T-helper 17 cell (primary cell): ENCODE measurements around the gene RGS14. TPM values are rescaled to one million over a fixed set of nuclear protein-coding genes. Genes with fewer than 3 reads are reported as not detected.

Experiments used
- ATAC-seq: fragments of 150-1000 bp; cut with Tn5 transposase; 2 replicates; pipeline ENCODE4 v1.10.0; 2021; ENCODE audit warnings: mild to moderate bottlenecking, moderate library complexity
- DNase-seq, 3 donors: peaks; one replicate each; pipeline versions ENCODE4 v3.0.0 to v3.0.0-alpha.2; 2020 to 2021
- H3K9me3 ChIP-seq: one replicate; pipeline ENCODE4 v1.7.0; 2013; ENCODE audit warnings: low read length, mild to moderate bottlenecking; ENCODE audit not compliant: control insufficient read depth, poor library complexity, severe bottlenecking
- H3K27ac Mint-ChIP-seq: one replicate; pipeline ENCODE4 v1.8.0; 2022; ENCODE audit warnings: mild to moderate bottlenecking, moderate library complexity, mixed read lengths
- H3K27me3 Mint-ChIP-seq: one replicate; pipeline ENCODE4 v1.8.0; 2022; ENCODE audit warnings: mixed read lengths
- H3K36me3 Mint-ChIP-seq: one replicate; pipeline ENCODE4 v1.8.0; 2022; ENCODE audit warnings: low read depth, mixed read lengths
- H3K4me1 Mint-ChIP-seq: one replicate; pipeline ENCODE4 v1.8.0; 2022; ENCODE audit warnings: mild to moderate bottlenecking, mixed read lengths
- H3K4me3 Mint-ChIP-seq: one replicate; pipeline ENCODE4 v1.8.0; 2022; ENCODE audit warnings: mild to moderate bottlenecking, moderate library complexity, mixed read lengths
- total RNA-seq, 4 donors: library from RNA in 2 of 4; stranded (reverse) in 2 of 4; gene quantifications; one replicate each; pipeline ENCODE4 v1.2.3 and lab custom pipeline; 2022 to 2026

Gene RGS14
- total RNA-seq: 100 to 1,000 TPM in 1 of 2 donors, 10 to 100 TPM in 1; 76.7 to 110 TPM
- total RNA-seq (lab: John Stamatoyannopoulos, UW): 122 to 160 reads per million in 2 donors

- H3K4me3 Mint-ChIP-seq: peak within 1 kb of the TSS; percentile 96
- ATAC-seq (peak; percentile 94), DNase-seq (peak; percentile 35 to 60 (median 56))
- H3K36me3 Mint-ChIP-seq: peaks cover 8% of the 10 kb centered on the region
- H3K27me3 Mint-ChIP-seq: no peaks in the 10 kb centered on the region
- no peaks in the 10 kb centered on the region for H3K9me3 ChIP-seq
- peaks cover 51% of the 10 kb centered on the region for H3K4me1 Mint-ChIP-seq
- H3K27ac Mint-ChIP-seq: peak within 1 kb of the TSS; percentile 95
Measured at GRCh38 chr5:177357459-177358351, at the start of gene RGS14. Gene RGS14, plus strand, starts transcription at chr5:177357924. Its CDS starts 101 bp downstream, at chr5:177358025.

- DNase-seq: no peak
- H3K4me1 Mint-ChIP-seq: peaks cover 49% of the 10 kb centered on the region
- no peak overlapping the region for H3K4me3 Mint-ChIP-seq
Measured at GRCh38 chr5:177308740-177309139, 49.0 kb upstream of the RGS14 start.

GRCh38 chr5:177309351-177310191 lies 48.2 kb upstream of the RGS14 start:
- no peaks in the 10 kb centered on the region for H3K9me3 ChIP-seq
- H3K4me1 Mint-ChIP-seq: peaks cover 43% of the 10 kb centered on the region
- H3K4me3 Mint-ChIP-seq: peak overlapping the region; percentile 78
- peak; percentile 41 for ATAC-seq
- H3K27ac Mint-ChIP-seq: peak overlapping the region; percentile 76
- peak; percentile 52 to 66 (median 58) for DNase-seq
- H3K36me3 Mint-ChIP-seq: no peaks in the 10 kb centered on the region
- H3K27me3 Mint-ChIP-seq: no peaks in the 10 kb centered on the region

More at GRCh38 chr5:177308740-177309139, 49.0 kb upstream of the RGS14 start:
- Mint-ChIP-seq H3K36me3 (no peaks in the 10 kb centered on the region), H3K27ac (peak overlapping the region; percentile 76), H3K27me3 (no peaks in the 10 kb centered on the region)
- no peaks in the 10 kb centered on the region for H3K9me3 ChIP-seq
- ATAC-seq: no peak

- H3K27ac Mint-ChIP-seq: no peak overlapping the region
- no peaks in the 10 kb centered on the region for H3K36me3 Mint-ChIP-seq
- peaks cover 36% of the 10 kb centered on the region for H3K4me1 Mint-ChIP-seq
- H3K9me3 ChIP-seq: no peaks in the 10 kb centered on the region
- ATAC-seq (no peak), DNase-seq (no peak)
- no peak overlapping the region for H3K4me3 Mint-ChIP-seq
- no peaks in the 10 kb centered on the region for H3K27me3 Mint-ChIP-seq
Measured at GRCh38 chr5:177310332-177310731, 47.4 kb upstream of the RGS14 start.

GRCh38 chr5:177310757-177311391 lies 46.9 kb upstream of the RGS14 start:
- Mint-ChIP-seq H3K36me3 (no peaks in the 10 kb centered on the region), H3K4me1 (peaks cover 35% of the 10 kb centered on the region), H3K4me3 (peak overlapping the region; percentile 92), H3K27ac (no peak overlapping the region), H3K27me3 (no peaks in the 10 kb centered on the region)
- DNase-seq (no peak), ATAC-seq (no peak)
- no peaks in the 10 kb centered on the region for H3K9me3 ChIP-seq

- H3K36me3 Mint-ChIP-seq: no peaks in the 10 kb centered on the region
- H3K9me3 ChIP-seq: no peaks in the 10 kb centered on the region
- H3K27ac Mint-ChIP-seq: no peak overlapping the region
- H3K27me3 Mint-ChIP-seq: no peaks in the 10 kb centered on the region
- H3K4me1 Mint-ChIP-seq: peaks cover 35% of the 10 kb centered on the region
- DNase-seq (no peak), ATAC-seq (no peak)
- H3K4me3 Mint-ChIP-seq: peak overlapping the region; percentile 92
Measured at GRCh38 chr5:177311392-177311722, 46.4 kb upstream of the RGS14 start.

- H3K27ac Mint-ChIP-seq: no peak within 1 kb of the TSS
- no peaks in the 10 kb centered on the region for H3K27me3 Mint-ChIP-seq
- H3K36me3 Mint-ChIP-seq: no peaks in the 10 kb centered on the region
- H3K4me1 Mint-ChIP-seq: peaks cover 30% of the 10 kb centered on the region
- H3K4me3 Mint-ChIP-seq: peak within 1 kb of the TSS; percentile 92
- DNase-seq (peak; percentile 89 to 94 (median 92)), ATAC-seq (peak; percentile 93)
- H3K9me3 ChIP-seq: no peaks in the 10 kb centered on the region
Measured at GRCh38 chr5:177311723-177312648, 45.7 kb upstream of the RGS14 start, which contains the start of gene MXD3. Gene MXD3, minus strand, starts transcription at chr5:177311898. Its CDS starts 68 bp downstream, at chr5:177311830.

GRCh38 chr5:177312649-177313181 lies 45.0 kb upstream of the RGS14 start:
- no peaks in the 10 kb centered on the region for H3K9me3 ChIP-seq
- Mint-ChIP-seq H3K27me3 (no peaks in the 10 kb centered on the region), H3K27ac (no peak overlapping the region), H3K4me3 (peak overlapping the region; percentile 85), H3K4me1 (peaks cover 29% of the 10 kb centered on the region), H3K36me3 (no peaks in the 10 kb centered on the region)
- peak; percentile 16 for ATAC-seq
- DNase-seq: no peak

- no peaks in the 10 kb centered on the region for H3K27me3 Mint-ChIP-seq
- H3K4me1 Mint-ChIP-seq: peaks cover 33% of the 10 kb centered on the region
- DNase-seq (no peak), ATAC-seq (no peak)
- no peaks in the 10 kb centered on the region for H3K9me3 ChIP-seq
- H3K27ac Mint-ChIP-seq: no peak overlapping the region
- H3K4me3 Mint-ChIP-seq: no peak overlapping the region
- no peaks in the 10 kb centered on the region for H3K36me3 Mint-ChIP-seq
Measured at GRCh38 chr5:177313561-177314259, 44.0 kb upstream of the RGS14 start.

- DNase-seq (no peak), ATAC-seq (no peak)
- Mint-ChIP-seq H3K4me1 (peaks cover 33% of the 10 kb centered on the region), H3K36me3 (no peaks in the 10 kb centered on the region), H3K27ac (no peak overlapping the region), H3K27me3 (no peaks in the 10 kb centered on the region), H3K4me3 (peak overlapping the region; percentile 9)
- no peaks in the 10 kb centered on the region for H3K9me3 ChIP-seq
Measured at GRCh38 chr5:177314376-177315342, 43.1 kb upstream of the RGS14 start.

GRCh38 chr5:177315411-177315810 lies 42.3 kb upstream of the RGS14 start:
- Mint-ChIP-seq H3K36me3 (peaks cover 2% of the 10 kb centered on the region), H3K27ac (no peak overlapping the region), H3K4me1 (peaks cover 36% of the 10 kb centered on the region), H3K27me3 (no peaks in the 10 kb centered on the region), H3K4me3 (no peak overlapping the region)
- no peak for DNase-seq
- no peaks in the 10 kb centered on the region for H3K9me3 ChIP-seq
- ATAC-seq: no peak
